Measurements from ENCODE around the gene PSMB10.

Gene PSMB10

GRCh38 chr16:67965668-67966548, 29.3 kb upstream of the PSMB10 start:
- no peak for DNase-seq

GRCh38 chr16:67964477-67965131, 28.0 kb upstream of the PSMB10 start:
- no peak for DNase-seq

GRCh38 chr16:67963662-67964321, 27.1 kb upstream of the PSMB10 start:
- peak; percentile 45 for DNase-seq

DNA sequence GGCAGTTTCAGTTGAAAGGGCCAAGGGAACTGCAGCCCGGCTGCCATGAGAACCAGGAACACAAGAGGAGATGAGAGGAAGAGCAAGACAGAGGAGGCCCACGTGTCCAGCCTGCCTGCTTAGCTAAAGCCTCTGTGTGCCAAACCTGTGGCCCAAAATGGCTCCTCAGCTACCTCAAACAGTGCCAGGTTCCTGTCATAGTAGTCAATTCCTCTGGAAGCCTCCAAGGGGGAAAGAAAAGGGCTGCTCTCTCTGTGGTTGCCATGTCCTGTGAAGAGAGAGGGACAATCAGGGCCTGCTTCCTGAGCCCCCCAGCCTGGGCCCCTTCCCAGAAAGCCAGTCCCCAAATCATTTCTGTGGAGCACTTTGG, 26.6 kb upstream of the PSMB10 start:
- no peak for DNase-seq

GRCh38 chr16:67962135-67962534, 25.5 kb upstream of the PSMB10 start:
- DNase-seq: no peak

GRCh38 chr16:67961551-67961957, 24.9 kb upstream of the PSMB10 start:
- DNase-seq: no peak

DNA sequence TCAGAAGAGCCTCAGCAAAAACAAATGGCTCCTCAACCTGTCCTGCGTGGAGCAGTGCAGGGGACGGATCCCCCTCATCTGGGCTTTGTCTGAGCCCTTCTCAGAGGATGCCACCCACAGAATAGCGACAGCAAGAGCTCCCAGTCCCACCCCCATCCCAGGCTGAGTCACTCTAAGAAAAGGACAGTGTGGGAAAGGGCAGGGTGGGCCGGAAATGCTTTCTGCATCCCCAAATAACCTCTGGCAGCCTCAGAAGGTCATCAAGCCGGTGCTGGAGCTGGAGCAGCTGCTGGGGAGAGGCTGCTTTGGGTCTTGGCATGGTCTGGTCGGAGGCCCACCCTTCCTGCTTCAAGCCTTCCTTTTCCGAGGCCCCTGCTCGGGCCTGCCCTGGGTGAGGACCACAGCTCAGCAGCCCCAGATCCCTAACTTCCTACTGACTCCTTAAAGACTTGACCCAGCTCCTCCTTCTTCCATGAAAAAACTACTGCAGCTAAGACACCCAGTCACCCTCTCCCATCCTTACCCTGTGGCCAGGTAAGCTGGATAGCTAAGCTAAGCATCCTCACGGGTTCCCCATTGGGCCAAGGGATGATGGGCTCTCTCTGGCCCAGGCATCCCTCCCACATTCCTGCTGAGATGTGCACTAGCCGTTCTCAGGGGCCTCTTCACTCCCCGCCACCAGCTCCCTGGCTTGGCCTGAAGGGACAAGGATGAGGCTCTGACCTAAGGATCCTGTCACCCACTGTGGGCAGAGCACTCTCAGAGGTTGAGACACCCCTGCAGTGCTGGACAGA, 23.1 kb upstream of the PSMB10 start:
- no peak for DNase-seq

GRCh38 chr16:67957622-67958021, 21.0 kb upstream of the PSMB10 start:
- DNase-seq: no peak

- no peak for DNase-seq
Observed at GRCh38 chr16:67954421-67955196, 18.0 kb upstream of the PSMB10 start.

- no peak for DNase-seq
Observed at GRCh38 chr16:67953641-67954375, 17.2 kb upstream of the PSMB10 start.

DNA sequence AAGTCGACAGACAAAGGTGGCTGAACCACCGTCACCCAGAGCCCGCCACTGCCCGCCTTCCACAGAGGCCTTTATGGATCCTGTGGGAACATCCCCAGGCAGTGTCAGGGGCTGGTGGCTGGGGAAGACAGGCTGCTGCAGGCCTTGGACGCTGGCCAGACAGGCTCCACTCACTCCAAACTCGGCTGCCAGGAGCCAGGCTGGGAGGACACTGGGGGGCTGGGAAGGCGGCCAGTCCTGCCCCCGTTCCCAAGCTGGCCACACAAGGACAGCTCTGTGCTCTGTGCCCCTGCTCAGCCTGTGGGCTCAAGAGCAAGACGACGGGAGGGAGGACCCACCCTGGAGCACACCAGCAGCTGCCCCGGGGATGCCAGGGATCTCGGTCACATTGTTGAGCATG, 14.8 kb upstream of the PSMB10 start:
- DNase-seq: no peak

DNA sequence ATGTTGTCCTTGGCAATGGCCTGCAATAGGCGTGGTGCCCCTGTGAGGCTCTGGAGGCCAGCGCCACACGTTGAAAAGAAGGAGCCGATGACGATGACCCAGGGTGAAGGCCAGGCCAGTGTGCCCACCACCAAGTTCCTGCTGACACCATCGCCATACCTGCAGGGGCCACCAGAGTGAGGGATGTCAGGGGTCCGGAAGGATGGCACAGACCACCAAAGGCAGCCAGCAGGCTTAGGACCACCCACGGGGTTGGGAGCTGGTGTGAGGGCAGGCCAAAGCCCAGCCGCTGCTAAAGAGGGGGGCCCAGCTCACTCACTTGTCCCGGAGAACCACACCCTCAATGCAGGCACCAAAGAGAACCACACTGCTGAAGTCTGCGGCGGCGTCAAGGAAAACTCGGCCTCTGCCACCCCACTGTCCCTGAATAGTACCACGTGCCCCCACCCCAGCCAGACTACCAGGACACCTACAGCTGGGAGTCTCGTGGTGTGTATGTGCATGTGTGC, 13.7 kb upstream of the PSMB10 start:
- DNase-seq: no peak

GRCh38 chr16:67949645-67950044, 13.0 kb upstream of the PSMB10 start:
- no peak for DNase-seq

GRCh38 chr16:67948015-67948414, 11.4 kb upstream of the PSMB10 start:
- no peak for DNase-seq

GRCh38 chr16:67946966-67947558, 10.4 kb upstream of the PSMB10 start:
- no peak for DNase-seq

DNA sequence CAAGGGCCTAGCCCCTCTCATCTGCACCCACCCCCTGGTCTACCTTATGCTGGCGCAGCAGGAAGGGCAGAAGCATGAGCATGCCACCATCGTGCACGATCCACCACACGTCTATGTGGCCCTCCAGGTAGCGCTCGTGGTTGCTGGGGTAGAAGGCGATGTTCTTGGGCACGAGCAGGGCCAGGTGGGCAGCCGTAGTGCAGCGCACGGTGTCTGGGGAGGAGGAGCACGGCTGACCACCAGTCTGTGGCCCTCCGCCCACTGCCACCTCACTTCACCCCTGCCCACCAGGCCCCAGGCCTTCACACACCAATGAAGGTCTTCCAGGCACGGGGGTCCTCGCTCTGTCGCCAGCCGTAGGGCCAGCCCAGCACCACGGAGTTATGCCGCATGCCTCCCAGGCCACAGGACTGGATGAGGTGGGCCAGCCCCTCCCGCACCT, 9.5 kb upstream of the PSMB10 start:
- DNase-seq: no peak

GRCh38 chr16:67945392-67945933, 8.8 kb upstream of the PSMB10 start:
- no peak for DNase-seq

- DNase-seq: no peak
Observed at GRCh38 chr16:67944690-67945391, 8.2 kb upstream of the PSMB10 start.

Measured in right kidney (tissue), 1 donor.